ENCODE results near the gene RPS6KB1. TPM values are rescaled to one million over a fixed set of nuclear protein-coding genes. Genes with fewer than 3 reads are reported as not detected.

The RPS6KB1 gene
- polyA plus RNA-seq, 1 donor from 2014 or later = 25.3 TPM

DNA sequence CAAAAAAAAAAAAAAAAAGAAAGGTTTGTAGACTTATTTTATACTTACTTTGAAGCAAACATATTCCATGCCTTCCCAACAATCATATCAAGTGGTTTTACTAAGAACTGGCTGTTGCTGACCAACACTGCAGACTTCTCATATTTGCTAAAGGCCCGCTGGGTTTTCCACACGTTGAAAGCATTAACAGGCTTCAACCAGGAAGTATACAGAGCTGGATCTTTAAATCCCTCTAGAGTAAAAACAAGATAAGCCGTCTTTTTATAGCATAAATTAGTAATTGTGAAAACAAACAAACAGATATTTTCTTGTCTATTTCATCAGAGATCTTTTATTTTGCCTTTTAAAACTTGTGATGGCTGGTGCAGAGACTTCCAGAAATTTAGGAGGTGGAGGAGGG lies 29.3 kb upstream of the RPS6KB1 start:
- Histone ChIP-seq H3K4me3 (ENCODE audit: low read length) (no peak overlapping the region), H3K9me3 (ENCODE audit: low read length) (no peaks in the 10 kb centered on the region), H3K27me3 (ENCODE audit: insufficient read depth, low read depth, low read length) (no peaks in the 10 kb centered on the region), H3K79me2 (replicated peaks; ENCODE audit: insufficient read depth, low read length) (no peaks in the 10 kb centered on the region), H2AFZ (ENCODE audit: low read depth, low read length) (no peak overlapping the region), H3K4me2 (ENCODE audit: low read length) (no peak overlapping the region), H3F3A (ENCODE audit: insufficient read depth, low read length, poor library complexity, severe bottlenecking) (no peaks in the 10 kb centered on the region), H3K9me2 (ENCODE audit: insufficient read depth, low read length) (no peaks in the 10 kb centered on the region), H3K9ac (ENCODE audit: low read length) (no peak overlapping the region), H3K27ac (ENCODE audit: low read length) (no peak overlapping the region), H3K36me3 (ENCODE audit: insufficient read depth, low read length) (no peaks in the 10 kb centered on the region), H4K20me1 (ENCODE audit: insufficient read depth) (no peaks in the 10 kb centered on the region)
- TF ChIP-seq REST (IDR thresholded peaks at IDR 0.05; ENCODE audit: borderline replicate concordance) = no peak
- no peak for TF ChIP-seq MXI1 (conservative IDR thresholded peaks at IDR 0.05; ENCODE audit: poor library complexity, severe bottlenecking)

DNA sequence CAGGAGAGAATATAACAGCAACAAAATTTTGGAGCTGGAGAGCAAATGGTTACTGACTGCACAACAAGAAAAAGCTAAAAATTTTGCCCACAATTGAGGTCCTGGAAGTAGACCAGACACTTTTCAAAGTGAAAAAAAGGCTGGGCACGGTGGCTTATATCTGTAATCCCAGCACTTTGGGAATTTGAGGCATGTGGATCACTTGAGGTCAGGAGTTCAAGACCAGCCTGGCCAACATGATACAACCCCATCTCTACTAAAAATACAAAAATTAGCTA lies 23.0 kb upstream of the RPS6KB1 start:
- Histone ChIP-seq H3K4me2 (ENCODE audit: low read length) (no peak overlapping the region), H3K9me3 (ENCODE audit: low read length) (no peaks in the 10 kb centered on the region), H3K27ac (ENCODE audit: low read length) (no peak overlapping the region), H3K27me3 (ENCODE audit: insufficient read depth, low read depth, low read length) (no peaks in the 10 kb centered on the region), H3K9ac (ENCODE audit: low read length) (no peak overlapping the region), H3K79me2 (replicated peaks; ENCODE audit: insufficient read depth, low read length) (no peaks in the 10 kb centered on the region), H2AFZ (ENCODE audit: low read depth, low read length) (no peak overlapping the region), H4K20me1 (ENCODE audit: insufficient read depth) (no peaks in the 10 kb centered on the region), H3K4me3 (ENCODE audit: low read length) (no peak overlapping the region), H3K9me2 (ENCODE audit: insufficient read depth, low read length) (no peaks in the 10 kb centered on the region), H3F3A (ENCODE audit: insufficient read depth, low read length, poor library complexity, severe bottlenecking) (no peaks in the 10 kb centered on the region), H3K36me3 (ENCODE audit: insufficient read depth, low read length) (no peaks in the 10 kb centered on the region)
- no peak for TF ChIP-seq EZH2 (IDR thresholded peaks at IDR 0.05; ENCODE audit: borderline replicate concordance, insufficient read depth, low read length, poor library complexity, severe bottlenecking)
- no peak for TF ChIP-seq TAF1 (IDR thresholded peaks at IDR 0.05; ENCODE audit: low read depth)

DNA sequence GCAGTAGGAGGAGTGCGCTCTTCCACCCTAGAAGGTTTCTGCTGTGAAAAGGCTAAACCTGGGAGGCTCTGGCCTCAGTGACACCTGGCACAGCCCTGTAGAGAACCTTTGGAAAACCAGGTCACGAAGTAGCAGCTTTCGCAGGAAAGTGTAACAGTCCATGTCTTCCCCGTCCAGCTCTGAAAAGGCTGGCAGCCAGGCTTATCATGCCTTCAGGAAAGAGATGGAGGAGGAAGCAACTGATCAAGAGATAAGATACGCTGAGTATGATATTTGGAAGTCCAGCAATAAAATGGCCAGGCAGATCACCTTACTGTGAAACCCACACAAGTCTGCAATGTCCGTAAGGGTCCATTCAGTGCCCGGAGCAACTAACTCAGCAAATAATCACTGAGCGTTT lies 22.4 kb upstream of the RPS6KB1 start:
- Histone ChIP-seq H3F3A (ENCODE audit: insufficient read depth, low read length, poor library complexity, severe bottlenecking) (no peaks in the 10 kb centered on the region), H3K9me3 (ENCODE audit: low read length) (no peaks in the 10 kb centered on the region), H3K79me2 (replicated peaks; ENCODE audit: insufficient read depth, low read length) (no peaks in the 10 kb centered on the region), H3K36me3 (ENCODE audit: insufficient read depth, low read length) (no peaks in the 10 kb centered on the region), H3K4me3 (ENCODE audit: low read length) (no peak overlapping the region), H3K4me2 (ENCODE audit: low read length) (no peak overlapping the region), H3K27me3 (ENCODE audit: insufficient read depth, low read depth, low read length) (no peaks in the 10 kb centered on the region), H3K9me2 (ENCODE audit: insufficient read depth, low read length) (no peaks in the 10 kb centered on the region), H4K20me1 (ENCODE audit: insufficient read depth) (no peaks in the 10 kb centered on the region), H3K27ac (ENCODE audit: low read length) (no peak overlapping the region), H2AFZ (ENCODE audit: low read depth, low read length) (no peak overlapping the region), H3K9ac (ENCODE audit: low read length) (no peak overlapping the region)
- TF ChIP-seq SMC3 (conservative IDR thresholded peaks at IDR 0.05; ENCODE audit: poor library complexity) (no peak), REST (IDR thresholded peaks at IDR 0.05; ENCODE audit: borderline replicate concordance) (no peak), EZH2 (IDR thresholded peaks at IDR 0.05; ENCODE audit: borderline replicate concordance, insufficient read depth, low read length, poor library complexity, severe bottlenecking) (no peak), POLR2AphosphoS5 (IDR thresholded peaks at IDR 0.05) (no peak), EP300 (conservative IDR thresholded peaks at IDR 0.05; ENCODE audit: poor library complexity, severe bottlenecking) (no peak), MXI1 (conservative IDR thresholded peaks at IDR 0.05; ENCODE audit: poor library complexity, severe bottlenecking) (no peak), TAF1 (IDR thresholded peaks at IDR 0.05; ENCODE audit: low read depth) (no peak), RAD21 (conservative IDR thresholded peaks at IDR 0.05) (no peak)
- TF ChIP-seq, protein P1, sequence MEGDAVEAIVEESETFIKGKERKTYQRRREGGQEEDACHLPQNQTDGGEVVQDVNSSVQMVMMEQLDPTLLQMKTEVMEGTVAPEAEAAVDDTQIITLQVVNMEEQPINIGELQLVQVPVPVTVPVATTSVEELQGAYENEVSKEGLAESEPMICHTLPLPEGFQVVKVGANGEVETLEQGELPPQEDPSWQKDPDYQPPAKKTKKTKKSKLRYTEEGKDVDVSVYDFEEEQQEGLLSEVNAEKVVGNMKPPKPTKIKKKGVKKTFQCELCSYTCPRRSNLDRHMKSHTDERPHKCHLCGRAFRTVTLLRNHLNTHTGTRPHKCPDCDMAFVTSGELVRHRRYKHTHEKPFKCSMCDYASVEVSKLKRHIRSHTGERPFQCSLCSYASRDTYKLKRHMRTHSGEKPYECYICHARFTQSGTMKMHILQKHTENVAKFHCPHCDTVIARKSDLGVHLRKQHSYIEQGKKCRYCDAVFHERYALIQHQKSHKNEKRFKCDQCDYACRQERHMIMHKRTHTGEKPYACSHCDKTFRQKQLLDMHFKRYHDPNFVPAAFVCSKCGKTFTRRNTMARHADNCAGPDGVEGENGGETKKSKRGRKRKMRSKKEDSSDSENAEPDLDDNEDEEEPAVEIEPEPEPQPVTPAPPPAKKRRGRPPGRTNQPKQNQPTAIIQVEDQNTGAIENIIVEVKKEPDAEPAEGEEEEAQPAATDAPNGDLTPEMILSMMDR (IDR thresholded peaks at IDR 0.05; ENCODE audit: poor library complexity, severe bottlenecking) = no peak

Data from neural cell (in vitro differentiated cells).